PC-9 (cell line): ENCODE results near the gene GBE1. TPM values are rescaled to one million over a fixed set of nuclear protein-coding genes. Genes with fewer than 3 reads are reported as not detected.

Experiments used
- BruUV-seq: library from RNA; stranded (reverse); fragments of 400-500 nt; replicated peaks from 2 replicates; lab custom pipeline; 2021; lab: Mats Ljungman, UMichigan
- CTCF ChIA-PET: fragments of 300-600 bp; sonication (Branson Sonifier 250); formaldehyde crosslinking; loops from one replicate; lab custom pipeline; 2022; ENCODE audit warnings: antibody characterized with exemption; lab: Charles Lee
- POLR2A ChIA-PET: fragments of 300-600 bp; sonication (Branson Sonifier 250); formaldehyde crosslinking; loops from one replicate; lab custom pipeline; 2022; ENCODE audit warnings: antibody characterized with exemption; ENCODE audit not compliant: unreplicated experiment; lab: Charles Lee
- DNase-seq, 2 experiments: peaks; one replicate each; pipeline versions ENCODE4 v3.0.0 to v3.0.0-alpha.2; 2015 to 2022; ENCODE audit warnings: mixed read lengths in 1 of 2
- H2AFZ ChIP-seq: fragments of 200-600 bp; sonication (generic); 2 replicates; pipeline ENCODE4 v1.8.1; 2017; ENCODE audit warnings: antibody characterized with exemption
- H3F3A ChIP-seq: fragments of 200-600 bp; sonication (generic); 2 replicates; pipeline ENCODE4 v1.8.1; 2017; ENCODE audit warnings: antibody characterized with exemption, mild to moderate bottlenecking, low read depth; ENCODE audit not compliant: insufficient read depth
- H3K27ac ChIP-seq: fragments of 200-600 bp; sonication (generic); 2 replicates; pipeline ENCODE4 v1.6.1; 2016; ENCODE audit warnings: mixed run types
- H3K27me3 ChIP-seq: fragments of 200-600 bp; sonication (generic); 2 replicates; pipeline ENCODE4 v1.6.1; 2016; ENCODE audit warnings: low read depth, mixed run types; ENCODE audit not compliant: insufficient read depth
- H3K36me3 ChIP-seq: fragments of 200-600 bp; sonication (generic); 2 replicates; pipeline ENCODE4 v1.6.1; 2016; ENCODE audit warnings: low read depth, mixed run types
- H3K4me1 ChIP-seq: fragments of 200-600 bp; sonication (generic); replicated peaks from 2 replicates; pipeline ENCODE4 v1.6.1; 2016; ENCODE audit warnings: mixed run types; ENCODE audit not compliant: insufficient read depth
- H3K4me2 ChIP-seq: fragments of 200-600 bp; sonication (generic); 2 replicates; pipeline ENCODE4 v1.6.1; 2017; ENCODE audit warnings: mixed run types
- H3K4me3 ChIP-seq: fragments of 200-600 bp; sonication (generic); 2 replicates; pipeline ENCODE4 v1.6.1; 2016; ENCODE audit warnings: mixed run types
- H3K79me2 ChIP-seq: fragments of 200-600 bp; sonication (generic); 2 replicates; pipeline ENCODE4 v1.6.1; 2017; ENCODE audit warnings: low read depth, mixed run types
- H3K9me2 ChIP-seq: fragments of 200-600 bp; sonication (generic); 2 replicates; pipeline ENCODE4 v1.8.1; 2017; ENCODE audit warnings: mild to moderate bottlenecking; ENCODE audit not compliant: insufficient read depth
- H3K9me3 ChIP-seq: fragments of 200-600 bp; sonication (generic); 2 replicates; pipeline ENCODE4 v1.8.1; 2016; ENCODE audit warnings: low read depth; ENCODE audit not compliant: insufficient read depth
- H4K20me1 ChIP-seq: fragments of 200-600 bp; sonication (generic); 2 replicates; pipeline ENCODE4 v1.8.1; 2017; ENCODE audit not compliant: insufficient read depth
- CTCF ChIP-seq: fragments of 200-600 bp; sonication (generic); conservative IDR thresholded peaks from 2 replicates; pipeline ENCODE4 v1.6.1; 2017; ENCODE audit warnings: mixed run types, antibody characterized with exemption, mild to moderate bottlenecking, moderate library complexity
- EZH2 ChIP-seq: fragments of 200-600 bp; sonication (generic); IDR thresholded peaks from 2 replicates; pipeline ENCODE4 v1.8.0; 2017; ENCODE audit warnings: antibody characterized with exemption, low read depth
- intact Hi-C: fragments of 100-400 bp; cut with micrococcal nuclease; formaldehyde crosslinking; loops from one replicate; pipeline ENCODE4 v1.10.0; 2022; ENCODE audit not compliant: unreplicated experiment
- total RNA-seq: library from RNA; stranded (reverse); gene quantifications from 2 replicates; pipeline ENCODE4 v1.2.3, GENCODE V29; 2021

The GBE1 gene
- total RNA-seq, 1 experiment from 2014 or later, result 31.2 TPM

GRCh38 chr3:81734742-81735141, 26.7 kb downstream of the GBE1 start:
- H3K4me2 ChIP-seq, result peak overlapping the region; percentile 50
- no peaks in the 10 kb centered on the region for H3K36me3 ChIP-seq
- no peaks in the 10 kb centered on the region for H3K27me3 ChIP-seq
- POLR2A ChIA-PET, result no interaction called here
- no peaks in the 10 kb centered on the region for H3K9me2 ChIP-seq
- no peak overlapping the region for H3K4me3 ChIP-seq
- CTCF ChIA-PET, result no interaction called here
- intact Hi-C loops, result no loop called here
- no peaks in the 10 kb centered on the region for H4K20me1 ChIP-seq
- DNase-seq, result peak in 1 of 2 experiments; percentile 83
- H3F3A ChIP-seq, result peaks cover 20% of the 10 kb centered on the region; the same call in 1 of the 2 replicates
- BruUV-seq, result no TSS peak
- peak overlapping the region; percentile 69 for H3K27ac ChIP-seq
- H3K4me1 ChIP-seq, result peaks cover 22% of the 10 kb centered on the region
- H2AFZ ChIP-seq, result no peak overlapping the region
- no peaks in the 10 kb centered on the region for H3K79me2 ChIP-seq
- TF ChIP-seq CTCF (no peak), EZH2 (no peak)
- no peaks in the 10 kb centered on the region for H3K9me3 ChIP-seq

GRCh38 chr3:81732642-81733041, 28.8 kb downstream of the GBE1 start:
- Histone ChIP-seq H4K20me1 (no peaks in the 10 kb centered on the region), H3K27ac (no peak overlapping the region), H3K4me3 (no peak overlapping the region), H3F3A (peaks cover 20% of the 10 kb centered on the region; the same call in 1 of the 2 replicates), H3K9me3 (no peaks in the 10 kb centered on the region), H3K9me2 (no peaks in the 10 kb centered on the region), H2AFZ (no peak overlapping the region), H3K4me1 (peaks cover 22% of the 10 kb centered on the region), H3K27me3 (no peaks in the 10 kb centered on the region), H3K4me2 (no peak overlapping the region), H3K79me2 (no peaks in the 10 kb centered on the region), H3K36me3 (no peaks in the 10 kb centered on the region)
- POLR2A ChIA-PET, result no interaction called here
- TF ChIP-seq CTCF (no peak), EZH2 (no peak)
- DNase-seq, result no peak
- CTCF ChIA-PET, result interaction anchor here (0.6 kb wide), 1 partner anchor 242 kb away, joined by 6 read pairs; no protein-coding TSS in a partner anchor
- no TSS peak for BruUV-seq
- intact Hi-C loops, result no loop called here

- H3K27ac ChIP-seq, result no peak overlapping the region
- no peak overlapping the region for H3K4me3 ChIP-seq
- H3K9me2 ChIP-seq, result no peaks in the 10 kb centered on the region
- H3K4me2 ChIP-seq, result no peak overlapping the region
- intact Hi-C loops, result no loop called here
- H3K9me3 ChIP-seq, result no peaks in the 10 kb centered on the region
- no peaks in the 10 kb centered on the region for H3K79me2 ChIP-seq
- H3K36me3 ChIP-seq, result no peaks in the 10 kb centered on the region
- DNase-seq, result no peak
- no peaks in the 10 kb centered on the region for H3K27me3 ChIP-seq
- peaks cover 3% of the 10 kb centered on the region for H3K4me1 ChIP-seq
- no peaks in the 10 kb centered on the region for H4K20me1 ChIP-seq
- no peak overlapping the region for H2AFZ ChIP-seq
- ChIA-PET POLR2A (no interaction called here), CTCF (no interaction called here)
- BruUV-seq, result no TSS peak
- H3F3A ChIP-seq, result peaks cover 2% of the 10 kb centered on the region; the same call in 1 of the 2 replicates
- TF ChIP-seq CTCF, result no peak
- TF ChIP-seq EZH2, result no peak
Observed at GRCh38 chr3:81728766-81729544, 32.5 kb downstream of the GBE1 start.
